Activated T-cell treated with anti-CD3 and anti-CD28 coated beads, Interleukin-2, amount 50 U/mL, for 4 hours (primary cell): Measurements from ENCODE around the gene TRAPPC3. TPM values are rescaled to one million over a fixed set of nuclear protein-coding genes. Genes with fewer than 3 reads are reported as not detected.

Source experiments
- ATAC-seq, 2 donors: fragments of 200-7000 bp; cut with Tn5 transposase; one replicate each; pipeline ENCODE4 v1.10.0; 2021
- DNase-seq: peaks from one replicate; pipeline ENCODE4 v3.0.0-alpha.2; 2020
- H3K27me3 Mint-ChIP-seq: one replicate; pipeline ENCODE4 v1.8.0; 2021; ENCODE audit warnings: low read depth, mixed read lengths
- H3K36me3 Mint-ChIP-seq: one replicate; pipeline ENCODE4 v1.8.0; 2022; ENCODE audit warnings: mixed read lengths; ENCODE audit not compliant: insufficient read depth
- H3K4me1 Mint-ChIP-seq: one replicate; pipeline ENCODE4 v1.8.0; 2021; ENCODE audit warnings: low read depth, mixed read lengths
- H3K4me3 Mint-ChIP-seq: one replicate; pipeline ENCODE4 v1.8.0; 2021; ENCODE audit warnings: mild to moderate bottlenecking, moderate library complexity, mixed read lengths
- H3K9me3 Mint-ChIP-seq: one replicate; pipeline ENCODE4 v1.8.0; 2021; ENCODE audit warnings: mixed read lengths
- total RNA-seq, 3 donors: library from RNA; stranded (reverse); gene quantifications; one replicate each; pipeline ENCODE4 v1.2.1, GENCODE V29; 2021

Gene TRAPPC3
- total RNA-seq, 3 donors from 2014 or later: 64.2 to 69.6 (median 65.9) TPM

GRCh38 chr1:36172983-36173382 lies 23.7 kb upstream of the TRAPPC3 start:
- Mint-ChIP-seq H3K27me3 (no peaks in the 10 kb centered on the region), H3K4me3 (no peak overlapping the region), H3K36me3 (peaks cover 31% of the 10 kb centered on the region), H3K4me1 (peaks cover 13% of the 10 kb centered on the region), H3K9me3 (no peaks in the 10 kb centered on the region)
- no peak for ATAC-seq
- no peak for DNase-seq

GRCh38 chr1:36172017-36172747 lies 22.9 kb upstream of the TRAPPC3 start:
- no peaks in the 10 kb centered on the region for H3K27me3 Mint-ChIP-seq
- DNase-seq: no peak
- H3K4me3 Mint-ChIP-seq: no peak overlapping the region
- H3K36me3 Mint-ChIP-seq: peaks cover 30% of the 10 kb centered on the region
- ATAC-seq: no peak
- peaks cover 17% of the 10 kb centered on the region for H3K4me1 Mint-ChIP-seq
- no peaks in the 10 kb centered on the region for H3K9me3 Mint-ChIP-seq

- Mint-ChIP-seq H3K9me3 (no peaks in the 10 kb centered on the region), H3K4me1 (peaks cover 30% of the 10 kb centered on the region), H3K27me3 (no peaks in the 10 kb centered on the region), H3K36me3 (peaks cover 40% of the 10 kb centered on the region), H3K4me3 (no peak overlapping the region)
- DNase-seq (no peak), ATAC-seq (no peak)
Measured at GRCh38 chr1:36170643-36171412, 21.5 kb upstream of the TRAPPC3 start.

GRCh38 chr1:36168514-36168913 lies 19.2 kb upstream of the TRAPPC3 start:
- H3K36me3 Mint-ChIP-seq: peaks cover 36% of the 10 kb centered on the region
- no peak for DNase-seq
- no peaks in the 10 kb centered on the region for H3K27me3 Mint-ChIP-seq
- no peaks in the 10 kb centered on the region for H3K9me3 Mint-ChIP-seq
- ATAC-seq: no peak
- peaks cover 39% of the 10 kb centered on the region for H3K4me1 Mint-ChIP-seq
- H3K4me3 Mint-ChIP-seq: no peak overlapping the region

GRCh38 chr1:36166938-36167905 lies 17.9 kb upstream of the TRAPPC3 start:
- no peaks in the 10 kb centered on the region for H3K27me3 Mint-ChIP-seq
- no peaks in the 10 kb centered on the region for H3K9me3 Mint-ChIP-seq
- H3K4me1 Mint-ChIP-seq: peaks cover 51% of the 10 kb centered on the region
- no peak for ATAC-seq
- no peak overlapping the region for H3K4me3 Mint-ChIP-seq
- peaks cover 29% of the 10 kb centered on the region for H3K36me3 Mint-ChIP-seq
- DNase-seq: no peak

- ATAC-seq (no peak), DNase-seq (no peak)
- no peak overlapping the region for H3K4me3 Mint-ChIP-seq
- peaks cover 28% of the 10 kb centered on the region for H3K36me3 Mint-ChIP-seq
- peaks cover 62% of the 10 kb centered on the region for H3K4me1 Mint-ChIP-seq
- H3K9me3 Mint-ChIP-seq: no peaks in the 10 kb centered on the region
- H3K27me3 Mint-ChIP-seq: no peaks in the 10 kb centered on the region
Measured at GRCh38 chr1:36166136-36166535, 16.9 kb upstream of the TRAPPC3 start.

GRCh38 chr1:36165145-36165544 lies 15.9 kb upstream of the TRAPPC3 start:
- peaks cover 24% of the 10 kb centered on the region for H3K36me3 Mint-ChIP-seq
- H3K9me3 Mint-ChIP-seq: no peaks in the 10 kb centered on the region
- DNase-seq (no peak), ATAC-seq (no peak)
- no peak overlapping the region for H3K4me3 Mint-ChIP-seq
- H3K27me3 Mint-ChIP-seq: no peaks in the 10 kb centered on the region
- peaks cover 69% of the 10 kb centered on the region for H3K4me1 Mint-ChIP-seq

- no peak for DNase-seq
- ATAC-seq: no peak
- Mint-ChIP-seq H3K4me1 (peaks cover 75% of the 10 kb centered on the region), H3K36me3 (peaks cover 26% of the 10 kb centered on the region), H3K27me3 (no peaks in the 10 kb centered on the region), H3K4me3 (no peak overlapping the region), H3K9me3 (no peaks in the 10 kb centered on the region)
Measured at GRCh38 chr1:36164361-36164760, 15.1 kb upstream of the TRAPPC3 start.

- Mint-ChIP-seq H3K36me3 (peaks cover 27% of the 10 kb centered on the region), H3K4me1 (peaks cover 77% of the 10 kb centered on the region), H3K27me3 (no peaks in the 10 kb centered on the region), H3K4me3 (no peak overlapping the region), H3K9me3 (no peaks in the 10 kb centered on the region)
- ATAC-seq (no peak), DNase-seq (no peak)
Measured at GRCh38 chr1:36163426-36163825, 14.1 kb upstream of the TRAPPC3 start.

- Mint-ChIP-seq H3K36me3 (peaks cover 28% of the 10 kb centered on the region), H3K27me3 (no peaks in the 10 kb centered on the region), H3K4me1 (peaks cover 80% of the 10 kb centered on the region), H3K9me3 (no peaks in the 10 kb centered on the region), H3K4me3 (peak overlapping the region; percentile 83)
- ATAC-seq: no peak
- DNase-seq: no peak
Measured at GRCh38 chr1:36162680-36163239, 13.5 kb upstream of the TRAPPC3 start.

GRCh38 chr1:36161641-36162531 lies 12.6 kb upstream of the TRAPPC3 start:
- peak; percentile 37 to 47 for ATAC-seq

GRCh38 chr1:36160949-36161485 lies 11.7 kb upstream of the TRAPPC3 start:
- DNase-seq: peak; percentile 24
- peaks cover 19% of the 10 kb centered on the region for H3K36me3 Mint-ChIP-seq
- peak; percentile 44 to 47 for ATAC-seq
- peaks cover 70% of the 10 kb centered on the region for H3K4me1 Mint-ChIP-seq
- peak overlapping the region; percentile 83 for H3K4me3 Mint-ChIP-seq
- no peaks in the 10 kb centered on the region for H3K9me3 Mint-ChIP-seq
- no peaks in the 10 kb centered on the region for H3K27me3 Mint-ChIP-seq

More at GRCh38 chr1:36161641-36162531, 12.6 kb upstream of the TRAPPC3 start:
- no peaks in the 10 kb centered on the region for H3K9me3 Mint-ChIP-seq
- no peaks in the 10 kb centered on the region for H3K27me3 Mint-ChIP-seq
- DNase-seq: peak; percentile 35
- H3K36me3 Mint-ChIP-seq: peaks cover 24% of the 10 kb centered on the region
- peaks cover 78% of the 10 kb centered on the region for H3K4me1 Mint-ChIP-seq
- peak overlapping the region; percentile 83 for H3K4me3 Mint-ChIP-seq

- no peak for DNase-seq
- no peak for ATAC-seq
- Mint-ChIP-seq H3K4me3 (peak overlapping the region; percentile 83), H3K9me3 (no peaks in the 10 kb centered on the region), H3K4me1 (peaks cover 67% of the 10 kb centered on the region), H3K27me3 (no peaks in the 10 kb centered on the region), H3K36me3 (peaks cover 17% of the 10 kb centered on the region)
Measured at GRCh38 chr1:36160388-36160948, 11.2 kb upstream of the TRAPPC3 start.
